GM23338 (cell line): ENCODE data around the gene THTPA. TPM values are rescaled to one million over a fixed set of nuclear protein-coding genes. Genes with fewer than 3 reads are reported as not detected.

Experiments
- ATAC-seq: fragments of 200-7000 bp; cut with Tn5 transposase; 3 replicates; pipeline ENCODE4 v1.9.1; 2020
- DNase-seq: peaks from one replicate; pipeline ENCODE4 v3.0.0-alpha.2; 2015; ENCODE audit warnings: low spot score
- H2AFZ ChIP-seq: fragments of 200-600 bp; sonication (generic); 2 replicates; pipeline ENCODE4 v1.8.0; 2016; ENCODE audit warnings: antibody characterized with exemption, mild to moderate bottlenecking, moderate library complexity
- H3F3A ChIP-seq: fragments of 200-600 bp; sonication (generic); replicated peaks from 2 replicates; pipeline ENCODE4 v1.8.0; 2017; ENCODE audit warnings: antibody characterized with exemption, mixed run types, low read depth
- H3K27ac ChIP-seq: fragments of 200-600 bp; sonication (generic); 2 replicates; pipeline ENCODE4 v1.6.1; 2016; ENCODE audit warnings: low read depth
- H3K27me3 ChIP-seq: fragments of 200-600 bp; sonication (generic); 2 replicates; pipeline ENCODE4 v1.8.0; 2016; ENCODE audit warnings: mild to moderate bottlenecking, mixed run types, moderate library complexity; ENCODE audit not compliant: insufficient read depth
- H3K36me3 ChIP-seq: fragments of 200-600 bp; sonication (generic); 2 replicates; pipeline ENCODE4 v1.8.0; 2016; ENCODE audit warnings: mild to moderate bottlenecking; ENCODE audit not compliant: insufficient read depth
- H3K4me1 ChIP-seq: fragments of 200-600 bp; sonication (generic); 2 replicates; pipeline ENCODE4 v1.8.0; 2016; ENCODE audit warnings: mild to moderate bottlenecking, moderate library complexity; ENCODE audit not compliant: insufficient read depth
- H3K4me2 ChIP-seq: fragments of 200-600 bp; sonication (generic); 2 replicates; pipeline ENCODE4 v1.7.1; 2017; ENCODE audit warnings: mixed run types
- H3K4me3 ChIP-seq: fragments of 200-600 bp; sonication (generic); 2 replicates; pipeline ENCODE4 v1.6.1; 2016; ENCODE audit warnings: mixed run types
- H3K79me2 ChIP-seq: fragments of 200-600 bp; sonication (generic); replicated peaks from 2 replicates; pipeline ENCODE4 v1.8.0; 2017; ENCODE audit warnings: mild to moderate bottlenecking; ENCODE audit not compliant: insufficient read depth
- H3K9me2 ChIP-seq: fragments of 200-600 bp; sonication (generic); 2 replicates; pipeline ENCODE4 v1.8.0; 2017; ENCODE audit not compliant: insufficient read depth
- H4K20me1 ChIP-seq: fragments of 200-600 bp; sonication (generic); replicated peaks from 2 replicates; pipeline ENCODE4 v1.8.0; 2017; ENCODE audit warnings: mild to moderate bottlenecking; ENCODE audit not compliant: insufficient read depth
- H3K27ac Mint-ChIP-seq: 2 replicates; pipeline ENCODE4 v1.8.0; 2020; ENCODE audit warnings: inconsistent platforms, mild to moderate bottlenecking, moderate library complexity, mixed read lengths
- H3K27me3 Mint-ChIP-seq: 3 replicates; pipeline ENCODE4 v1.8.0; 2022; ENCODE audit warnings: low read depth, mild to moderate bottlenecking, moderate library complexity, mixed read lengths, inconsistent platforms; ENCODE audit not compliant: insufficient read depth, poor library complexity
- H3K36me3 Mint-ChIP-seq: 3 replicates; pipeline ENCODE4 v1.8.0; 2021; ENCODE audit warnings: low read depth, mild to moderate bottlenecking, inconsistent platforms, moderate library complexity, mixed read lengths
- H3K4me1 Mint-ChIP-seq: 3 replicates; pipeline ENCODE4 v1.8.0; 2020; ENCODE audit warnings: mild to moderate bottlenecking, inconsistent platforms, mixed read lengths
- H3K4me3 Mint-ChIP-seq: 3 replicates; pipeline ENCODE4 v1.8.0; 2021; ENCODE audit warnings: moderate library complexity, mild to moderate bottlenecking, inconsistent platforms, mixed read lengths
- H3K9me3 Mint-ChIP-seq: 3 replicates; pipeline ENCODE4 v1.8.0; 2020; ENCODE audit warnings: moderate library complexity, mild to moderate bottlenecking, inconsistent platforms, mixed read lengths
- EZH2 ChIP-seq: fragments of 200-600 bp; sonication (generic); IDR thresholded peaks from one replicate; pipeline ENCODE4 v1.8.0; 2017; ENCODE audit warnings: antibody characterized with exemption, mild to moderate bottlenecking, low read depth; ENCODE audit not compliant: unreplicated experiment
- EZH2phosphoT487 ChIP-seq: fragments of 200-600 bp; sonication (generic); IDR thresholded peaks from one replicate; pipeline ENCODE4 v1.8.1; 2018; ENCODE audit warnings: antibody characterized with exemption; ENCODE audit not compliant: unreplicated experiment
- POLR2AphosphoS5 ChIP-seq: IDR thresholded peaks from 2 replicates; pipeline ENCODE4 v1.6.1; 2016; ENCODE audit warnings: antibody characterized with exemption, low read depth
- STAT1 ChIP-seq: IDR thresholded peaks from one replicate; pipeline ENCODE4 v1.6.1; 2016; ENCODE audit warnings: antibody characterized with exemption; ENCODE audit not compliant: unreplicated experiment
- ZNF331 ChIP-seq: fragments of 250-450 bp; sonication (Bioruptor Pico); IDR thresholded peaks from 2 replicates; pipeline ENCODE4 v1.5.0; 2020; ENCODE audit warnings: low read depth, mild to moderate bottlenecking, moderate library complexity
- polyA plus RNA-seq: library from polyadenylated mRNA; unstranded; fragments of >200 nt; fragmentation: Nextera tagmentation; extraction: Ambion mirVana; gene quantifications from 2 replicates; pipeline ENCODE4 v1.2.1, GENCODE V29; 2016
- total RNA-seq: library from RNA; depleted of rRNA; stranded (reverse); fragments of >200 nt; shearing (Covaris generic); gene quantifications from 2 replicates; pipeline ENCODE4 v1.2.3, GENCODE V29; 2014
- TF ChIP-seq, protein P1 (sequence below): fragments of 250-450 bp; sonication (Bioruptor Pico); IDR thresholded peaks from 2 replicates; pipeline ENCODE4 v1.5.0; 2020; ENCODE audit warnings: mild to moderate bottlenecking, moderate library complexity
- TF ChIP-seq, protein P2 (sequence below), 2 experiments: fragments of 200-600 bp in 1 of 2; sonication (generic) in 1 of 2; conservative IDR thresholded peaks; 2 replicates each; pipeline versions ENCODE4 v1.5.1 to v1.6.1; 2016 to 2017; ENCODE audit warnings: antibody characterized with exemption in 2 of 2, low read depth in 2 of 2, mild to moderate bottlenecking in 2 of 2, moderate library complexity in 1 of 2
- TF ChIP-seq, protein P3 (sequence below): IDR thresholded peaks from 2 replicates; pipeline ENCODE4 v1.6.1; 2016; ENCODE audit warnings: antibody characterized with exemption

The THTPA gene
- total and polyA plus RNA-seq, 2 experiments from 2014 or later, result 8.6 to 21.3 TPM

- 0 out of 2 replicates have a peak, but pooled peaks cover 3% of the 10 kb centered on the region for H3K9me2 ChIP-seq
- no peak overlapping the region for H3K4me3 Mint-ChIP-seq
- TF ChIP-seq, protein P1, sequence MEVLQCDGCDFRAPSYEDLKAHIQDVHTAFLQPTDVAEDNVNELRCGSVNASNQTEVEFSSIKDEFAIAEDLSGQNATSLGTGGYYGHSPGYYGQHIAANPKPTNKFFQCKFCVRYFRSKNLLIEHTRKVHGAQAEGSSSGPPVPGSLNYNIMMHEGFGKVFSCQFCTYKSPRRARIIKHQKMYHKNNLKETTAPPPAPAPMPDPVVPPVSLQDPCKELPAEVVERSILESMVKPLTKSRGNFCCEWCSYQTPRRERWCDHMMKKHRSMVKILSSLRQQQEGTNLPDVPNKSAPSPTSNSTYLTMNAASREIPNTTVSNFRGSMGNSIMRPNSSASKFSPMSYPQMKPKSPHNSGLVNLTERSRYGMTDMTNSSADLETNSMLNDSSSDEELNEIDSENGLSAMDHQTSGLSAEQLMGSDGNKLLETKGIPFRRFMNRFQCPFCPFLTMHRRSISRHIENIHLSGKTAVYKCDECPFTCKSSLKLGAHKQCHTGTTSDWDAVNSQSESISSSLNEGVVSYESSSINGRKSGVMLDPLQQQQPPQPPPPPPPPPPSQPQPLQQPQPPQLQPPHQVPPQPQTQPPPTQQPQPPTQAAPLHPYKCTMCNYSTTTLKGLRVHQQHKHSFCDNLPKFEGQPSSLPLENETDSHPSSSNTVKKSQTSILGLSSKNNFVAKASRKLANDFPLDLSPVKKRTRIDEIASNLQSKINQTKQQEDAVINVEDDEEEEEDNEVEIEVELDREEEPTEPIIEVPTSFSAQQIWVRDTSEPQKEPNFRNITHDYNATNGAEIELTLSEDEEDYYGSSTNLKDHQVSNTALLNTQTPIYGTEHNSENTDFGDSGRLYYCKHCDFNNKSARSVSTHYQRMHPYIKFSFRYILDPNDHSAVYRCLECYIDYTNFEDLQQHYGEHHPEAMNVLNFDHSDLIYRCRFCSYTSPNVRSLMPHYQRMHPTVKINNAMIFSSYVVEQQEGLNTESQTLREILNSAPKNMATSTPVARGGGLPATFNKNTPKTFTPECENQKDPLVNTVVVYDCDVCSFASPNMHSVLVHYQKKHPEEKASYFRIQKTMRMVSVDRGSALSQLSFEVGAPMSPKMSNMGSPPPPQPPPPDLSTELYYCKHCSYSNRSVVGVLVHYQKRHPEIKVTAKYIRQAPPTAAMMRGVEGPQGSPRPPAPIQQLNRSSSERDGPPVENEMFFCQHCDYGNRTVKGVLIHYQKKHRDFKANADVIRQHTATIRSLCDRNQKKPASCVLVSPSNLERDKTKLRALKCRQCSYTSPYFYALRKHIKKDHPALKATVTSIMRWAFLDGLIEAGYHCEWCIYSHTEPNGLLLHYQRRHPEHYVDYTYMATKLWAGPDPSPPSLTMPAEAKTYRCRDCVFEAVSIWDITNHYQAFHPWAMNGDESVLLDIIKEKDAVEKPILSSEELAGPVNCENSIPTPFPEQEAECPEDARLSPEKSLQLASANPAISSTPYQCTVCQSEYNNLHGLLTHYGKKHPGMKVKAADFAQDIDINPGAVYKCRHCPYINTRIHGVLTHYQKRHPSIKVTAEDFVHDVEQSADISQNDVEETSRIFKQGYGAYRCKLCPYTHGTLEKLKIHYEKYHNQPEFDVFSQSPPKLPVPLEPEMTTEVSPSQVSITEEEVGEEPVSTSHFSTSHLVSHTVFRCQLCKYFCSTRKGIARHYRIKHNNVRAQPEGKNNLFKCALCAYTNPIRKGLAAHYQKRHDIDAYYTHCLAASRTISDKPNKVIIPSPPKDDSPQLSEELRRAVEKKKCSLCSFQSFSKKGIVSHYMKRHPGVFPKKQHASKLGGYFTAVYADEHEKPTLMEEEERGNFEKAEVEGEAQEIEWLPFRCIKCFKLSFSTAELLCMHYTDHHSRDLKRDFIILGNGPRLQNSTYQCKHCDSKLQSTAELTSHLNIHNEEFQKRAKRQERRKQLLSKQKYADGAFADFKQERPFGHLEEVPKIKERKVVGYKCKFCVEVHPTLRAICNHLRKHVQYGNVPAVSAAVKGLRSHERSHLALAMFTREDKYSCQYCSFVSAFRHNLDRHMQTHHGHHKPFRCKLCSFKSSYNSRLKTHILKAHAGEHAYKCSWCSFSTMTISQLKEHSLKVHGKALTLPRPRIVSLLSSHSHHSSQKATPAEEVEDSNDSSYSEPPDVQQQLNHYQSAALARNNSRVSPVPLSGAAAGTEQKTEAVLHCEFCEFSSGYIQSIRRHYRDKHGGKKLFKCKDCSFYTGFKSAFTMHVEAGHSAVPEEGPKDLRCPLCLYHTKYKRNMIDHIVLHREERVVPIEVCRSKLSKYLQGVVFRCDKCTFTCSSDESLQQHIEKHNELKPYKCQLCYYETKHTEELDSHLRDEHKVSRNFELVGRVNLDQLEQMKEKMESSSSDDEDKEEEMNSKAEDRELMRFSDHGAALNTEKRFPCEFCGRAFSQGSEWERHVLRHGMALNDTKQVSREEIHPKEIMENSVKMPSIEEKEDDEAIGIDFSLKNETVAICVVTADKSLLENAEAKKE, result no peak
- TF ChIP-seq, protein P2, sequence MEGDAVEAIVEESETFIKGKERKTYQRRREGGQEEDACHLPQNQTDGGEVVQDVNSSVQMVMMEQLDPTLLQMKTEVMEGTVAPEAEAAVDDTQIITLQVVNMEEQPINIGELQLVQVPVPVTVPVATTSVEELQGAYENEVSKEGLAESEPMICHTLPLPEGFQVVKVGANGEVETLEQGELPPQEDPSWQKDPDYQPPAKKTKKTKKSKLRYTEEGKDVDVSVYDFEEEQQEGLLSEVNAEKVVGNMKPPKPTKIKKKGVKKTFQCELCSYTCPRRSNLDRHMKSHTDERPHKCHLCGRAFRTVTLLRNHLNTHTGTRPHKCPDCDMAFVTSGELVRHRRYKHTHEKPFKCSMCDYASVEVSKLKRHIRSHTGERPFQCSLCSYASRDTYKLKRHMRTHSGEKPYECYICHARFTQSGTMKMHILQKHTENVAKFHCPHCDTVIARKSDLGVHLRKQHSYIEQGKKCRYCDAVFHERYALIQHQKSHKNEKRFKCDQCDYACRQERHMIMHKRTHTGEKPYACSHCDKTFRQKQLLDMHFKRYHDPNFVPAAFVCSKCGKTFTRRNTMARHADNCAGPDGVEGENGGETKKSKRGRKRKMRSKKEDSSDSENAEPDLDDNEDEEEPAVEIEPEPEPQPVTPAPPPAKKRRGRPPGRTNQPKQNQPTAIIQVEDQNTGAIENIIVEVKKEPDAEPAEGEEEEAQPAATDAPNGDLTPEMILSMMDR (conservative IDR thresholded peaks at IDR 0.05; ENCODE audit: low read depth in 2 of 2), result no peak
- no peak for TF ChIP-seq EZH2
- TF ChIP-seq, protein P3, sequence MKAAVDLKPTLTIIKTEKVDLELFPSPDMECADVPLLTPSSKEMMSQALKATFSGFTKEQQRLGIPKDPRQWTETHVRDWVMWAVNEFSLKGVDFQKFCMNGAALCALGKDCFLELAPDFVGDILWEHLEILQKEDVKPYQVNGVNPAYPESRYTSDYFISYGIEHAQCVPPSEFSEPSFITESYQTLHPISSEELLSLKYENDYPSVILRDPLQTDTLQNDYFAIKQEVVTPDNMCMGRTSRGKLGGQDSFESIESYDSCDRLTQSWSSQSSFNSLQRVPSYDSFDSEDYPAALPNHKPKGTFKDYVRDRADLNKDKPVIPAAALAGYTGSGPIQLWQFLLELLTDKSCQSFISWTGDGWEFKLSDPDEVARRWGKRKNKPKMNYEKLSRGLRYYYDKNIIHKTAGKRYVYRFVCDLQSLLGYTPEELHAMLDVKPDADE, result no peak
- no peak for TF ChIP-seq POLR2AphosphoS5
- TF ChIP-seq ZNF331, result no peak
- TF ChIP-seq EZH2phosphoT487, result no peak
- TF ChIP-seq STAT1, result no peak
- no peak overlapping the region for H3K4me3 ChIP-seq
- H3K27ac Mint-ChIP-seq, result no peak overlapping the region
- H2AFZ ChIP-seq, result no peak overlapping the region
- H3K36me3 ChIP-seq, result no peaks in the 10 kb centered on the region
- no peak overlapping the region for H3K27ac ChIP-seq
- H3K4me1 Mint-ChIP-seq, result no peaks in the 10 kb centered on the region
- H3F3A ChIP-seq, result no peaks in the 10 kb centered on the region
- H3K79me2 ChIP-seq, result no peaks in the 10 kb centered on the region
- H3K27me3 Mint-ChIP-seq, result peaks cover 4% of the 10 kb centered on the region
- no peaks in the 10 kb centered on the region for H3K4me1 ChIP-seq
- no peaks in the 10 kb centered on the region for H3K27me3 ChIP-seq
- no peaks in the 10 kb centered on the region for H3K36me3 Mint-ChIP-seq
- no peaks in the 10 kb centered on the region; the same call in 2 of the 3 replicates for H3K9me3 Mint-ChIP-seq
- DNase-seq (no peak), ATAC-seq (no peak)
- H4K20me1 ChIP-seq, result no peaks in the 10 kb centered on the region
- H3K4me2 ChIP-seq, result no peak overlapping the region
Observed at GRCh38 chr14:23601845-23602180, 45.7 kb downstream of the THTPA start.
